ENCODE data around the gene CDK16. TPM values are rescaled to one million over a fixed set of nuclear protein-coding genes. Genes with fewer than 3 reads are reported as not detected.
"Not testable (repeated sequence)": the region's sequence is repeated elsewhere in the genome, so short reads cannot be mapped to it uniquely, and the experiment has no call there.

Gene CDK16
- total and polyA plus RNA-seq, 9 donors: 52.0 to 118 (median 101) TPM

DNA sequence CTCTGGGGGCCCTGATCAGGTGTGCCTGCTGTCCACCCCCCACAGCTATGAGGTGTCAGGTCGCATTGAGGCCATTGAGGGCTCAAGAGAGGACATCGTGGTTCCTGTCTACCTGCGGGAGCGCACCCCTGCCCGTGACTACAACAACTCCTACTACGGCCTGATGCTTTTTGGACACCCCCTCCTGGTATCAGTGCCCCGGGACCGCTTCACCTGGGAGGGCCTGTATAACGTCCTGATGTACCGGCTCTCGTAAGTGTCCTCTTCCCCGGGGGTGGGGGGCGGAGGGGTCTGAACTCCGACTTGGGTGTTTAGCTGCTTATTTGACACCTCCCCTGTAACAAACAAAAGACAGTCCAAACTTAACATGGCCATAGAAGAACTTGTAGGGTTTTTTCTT is 24.9 kb downstream of the CDK16 start:
- peaks cover 8% of the 10 kb centered on the region for H3K4me1 ChIP-seq (ENCODE audit: control insufficient read depth, insufficient read depth, low read length)
- H3K36me3 ChIP-seq (ENCODE audit: control insufficient read depth, insufficient read depth, low read length): peaks cover 78% of the 10 kb centered on the region
- H3K27me3 ChIP-seq (ENCODE audit: control insufficient read depth, insufficient read depth, low read length): peaks cover 73% of the 10 kb centered on the region
- no peak overlapping the region for H3K4me3 ChIP-seq (ENCODE audit: low read length)
- WGBS (ENCODE audit: insufficient coverage): 100% methylated on average over 1 of the region's 14 CpGs
- no peak overlapping the region for H3K27ac ChIP-seq (ENCODE audit: low read length)
- no peak for DNase-seq
- H3K9me3 ChIP-seq (replicated peaks; ENCODE audit: control insufficient read depth, low read depth, low read length): no peaks in the 10 kb centered on the region

- DNase-seq: no peak
- H3K9me3 ChIP-seq (replicated peaks; ENCODE audit: control insufficient read depth, low read depth, low read length): no peaks in the 10 kb centered on the region
These were observed 26.2 kb downstream of the CDK16 start for GRCh38 chrX:47244676-47245075.

DNA sequence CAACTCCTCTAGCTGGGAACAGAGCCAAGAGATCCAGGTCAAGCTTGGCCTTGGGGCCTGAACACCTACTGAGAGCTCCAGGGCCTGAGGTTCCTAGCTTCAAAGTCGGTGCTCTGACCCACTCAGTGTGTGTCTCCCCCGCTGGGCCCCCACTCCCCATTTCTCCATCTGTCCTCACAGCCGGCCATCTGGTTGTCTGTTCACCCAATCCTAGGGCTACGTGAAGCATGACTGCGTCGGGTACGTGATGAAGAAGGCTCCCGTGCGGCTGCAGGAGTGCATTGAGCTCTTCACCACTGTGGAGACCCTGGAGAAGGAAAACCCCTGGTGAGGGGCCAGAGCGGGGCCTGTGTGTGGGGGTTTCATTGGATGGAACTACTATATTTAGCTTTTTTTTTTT is 26.7 kb downstream of the CDK16 start:
- Histone ChIP-seq H3K27me3 (ENCODE audit: control insufficient read depth, insufficient read depth, low read length) (peaks cover 73% of the 10 kb centered on the region), H3K4me3 (ENCODE audit: low read length) (no peak overlapping the region), H3K4me1 (ENCODE audit: control insufficient read depth, insufficient read depth, low read length) (peaks cover 8% of the 10 kb centered on the region), H3K36me3 (ENCODE audit: control insufficient read depth, insufficient read depth, low read length) (peaks cover 72% of the 10 kb centered on the region), H3K27ac (ENCODE audit: low read length) (no peak overlapping the region), H3K9me3 (replicated peaks; ENCODE audit: control insufficient read depth, low read depth, low read length) (no peaks in the 10 kb centered on the region)
- WGBS (ENCODE audit: insufficient coverage): 82% methylated on average over 9 of the region's 10 CpGs
- DNase-seq: no peak

More at GRCh38 chrX:47244676-47245075, 26.2 kb downstream of the CDK16 start:
- peaks cover 76% of the 10 kb centered on the region for H3K36me3 ChIP-seq (ENCODE audit: control insufficient read depth, insufficient read depth, low read length)
- peaks cover 75% of the 10 kb centered on the region for H3K27me3 ChIP-seq (ENCODE audit: control insufficient read depth, insufficient read depth, low read length)
- WGBS (ENCODE audit: insufficient coverage): 75% methylated on average over 11 of the region's 16 CpGs
- peaks cover 8% of the 10 kb centered on the region for H3K4me1 ChIP-seq (ENCODE audit: control insufficient read depth, insufficient read depth, low read length)
- H3K27ac ChIP-seq (ENCODE audit: low read length): no peak overlapping the region
- H3K4me3 ChIP-seq (ENCODE audit: low read length): no peak overlapping the region

- peaks cover 51% of the 10 kb centered on the region for H3K36me3 ChIP-seq (ENCODE audit: control insufficient read depth, insufficient read depth, low read length)
- H3K4me1 ChIP-seq (ENCODE audit: control insufficient read depth, insufficient read depth, low read length): peaks cover 8% of the 10 kb centered on the region
- no peak overlapping the region for H3K27ac ChIP-seq (ENCODE audit: low read length)
- no peak for DNase-seq
- peaks cover 63% of the 10 kb centered on the region for H3K27me3 ChIP-seq (ENCODE audit: control insufficient read depth, insufficient read depth, low read length)
- no peak overlapping the region for H3K4me3 ChIP-seq (ENCODE audit: low read length)
- no peaks in the 10 kb centered on the region for H3K9me3 ChIP-seq (replicated peaks; ENCODE audit: control insufficient read depth, low read depth, low read length)
- 79% methylated on average over 19 of the region's 23 CpGs for WGBS (ENCODE audit: insufficient coverage)
These were observed 28.9 kb downstream of the CDK16 start for GRCh38 chrX:47247206-47247998.

GRCh38 chrX:47247999-47248320 is 29.5 kb downstream of the CDK16 start:
- no peak for DNase-seq
- peaks cover 47% of the 10 kb centered on the region for H3K36me3 ChIP-seq (ENCODE audit: control insufficient read depth, insufficient read depth, low read length)
- no peak overlapping the region for H3K4me3 ChIP-seq (ENCODE audit: low read length)
- no peak overlapping the region for H3K27ac ChIP-seq (ENCODE audit: low read length)
- 83% methylated on average over 11 of the region's 13 CpGs for WGBS (ENCODE audit: insufficient coverage)
- peaks cover 8% of the 10 kb centered on the region for H3K4me1 ChIP-seq (ENCODE audit: control insufficient read depth, insufficient read depth, low read length)
- H3K27me3 ChIP-seq (ENCODE audit: control insufficient read depth, insufficient read depth, low read length): peaks cover 63% of the 10 kb centered on the region
- H3K9me3 ChIP-seq (replicated peaks; ENCODE audit: control insufficient read depth, low read depth, low read length): peaks cover under 1% of the 10 kb centered on the region

DNA sequence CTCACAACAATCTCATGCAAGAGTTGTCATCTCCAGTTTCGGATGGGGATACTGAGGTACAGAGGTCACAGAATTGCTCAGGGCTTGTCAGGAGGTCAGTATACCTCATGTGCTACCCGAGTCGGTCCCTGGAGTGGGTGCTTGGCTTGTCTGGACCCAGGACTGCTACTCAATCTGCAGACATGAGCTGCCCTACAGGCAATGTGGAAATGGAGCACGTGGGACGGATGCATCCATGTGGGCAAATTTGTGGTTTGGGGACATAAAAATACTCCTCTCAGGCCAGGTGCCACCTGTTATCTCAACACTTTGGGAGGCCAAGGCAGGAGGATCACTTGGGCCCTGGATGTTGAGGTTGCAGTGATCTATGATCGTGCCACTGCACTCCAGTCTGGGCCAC is 30.1 kb downstream of the CDK16 start:
- peaks cover 2% of the 10 kb centered on the region for H3K9me3 ChIP-seq (replicated peaks; ENCODE audit: control insufficient read depth, low read depth, low read length)
- no peak for DNase-seq
- 88% methylated on average over 2 of the region's 6 CpGs for WGBS (ENCODE audit: insufficient coverage)
- no peak overlapping the region for H3K27ac ChIP-seq (ENCODE audit: low read length)
- H3K4me3 ChIP-seq (ENCODE audit: low read length): no peak overlapping the region
- peaks cover 60% of the 10 kb centered on the region for H3K27me3 ChIP-seq (ENCODE audit: control insufficient read depth, insufficient read depth, low read length)
- H3K36me3 ChIP-seq (ENCODE audit: control insufficient read depth, insufficient read depth, low read length): peaks cover 42% of the 10 kb centered on the region
- H3K4me1 ChIP-seq (ENCODE audit: control insufficient read depth, insufficient read depth, low read length): peaks cover 8% of the 10 kb centered on the region

- H3K27ac ChIP-seq (ENCODE audit: low read length): no peak overlapping the region
- H3K4me1 ChIP-seq (ENCODE audit: control insufficient read depth, insufficient read depth, low read length): peaks cover 2% of the 10 kb centered on the region
- H3K9me3 ChIP-seq (replicated peaks; ENCODE audit: control insufficient read depth, low read depth, low read length): peaks cover 2% of the 10 kb centered on the region
- H3K36me3 ChIP-seq (ENCODE audit: control insufficient read depth, insufficient read depth, low read length): peaks cover 38% of the 10 kb centered on the region
- no peak for DNase-seq
- H3K4me3 ChIP-seq (ENCODE audit: low read length): no peak overlapping the region
- H3K27me3 ChIP-seq (ENCODE audit: control insufficient read depth, insufficient read depth, low read length): peaks cover 57% of the 10 kb centered on the region
- WGBS (ENCODE audit: insufficient coverage): 80% methylated on average over 4 of the region's 6 CpGs
These were observed 31.5 kb downstream of the CDK16 start for GRCh38 chrX:47250017-47250347.

GRCh38 chrX:47257620-47258019 is 39.1 kb downstream of the CDK16 start:
- not testable (repeated sequence) for H3K27ac ChIP-seq (ENCODE audit: low read length); DNase-seq; H3K4me1 ChIP-seq (ENCODE audit: control insufficient read depth, insufficient read depth, low read length); H3K4me3 ChIP-seq (ENCODE audit: low read length); H3K36me3 ChIP-seq (ENCODE audit: control insufficient read depth, insufficient read depth, low read length); H3K9me3 ChIP-seq (replicated peaks; ENCODE audit: control insufficient read depth, low read depth, low read length)
- peaks cover 40% of the 10 kb centered on the region for H3K27me3 ChIP-seq (ENCODE audit: control insufficient read depth, insufficient read depth, low read length)
- WGBS (ENCODE audit: insufficient coverage): 88% methylated on average over 10 of the region's 12 CpGs

DNA sequence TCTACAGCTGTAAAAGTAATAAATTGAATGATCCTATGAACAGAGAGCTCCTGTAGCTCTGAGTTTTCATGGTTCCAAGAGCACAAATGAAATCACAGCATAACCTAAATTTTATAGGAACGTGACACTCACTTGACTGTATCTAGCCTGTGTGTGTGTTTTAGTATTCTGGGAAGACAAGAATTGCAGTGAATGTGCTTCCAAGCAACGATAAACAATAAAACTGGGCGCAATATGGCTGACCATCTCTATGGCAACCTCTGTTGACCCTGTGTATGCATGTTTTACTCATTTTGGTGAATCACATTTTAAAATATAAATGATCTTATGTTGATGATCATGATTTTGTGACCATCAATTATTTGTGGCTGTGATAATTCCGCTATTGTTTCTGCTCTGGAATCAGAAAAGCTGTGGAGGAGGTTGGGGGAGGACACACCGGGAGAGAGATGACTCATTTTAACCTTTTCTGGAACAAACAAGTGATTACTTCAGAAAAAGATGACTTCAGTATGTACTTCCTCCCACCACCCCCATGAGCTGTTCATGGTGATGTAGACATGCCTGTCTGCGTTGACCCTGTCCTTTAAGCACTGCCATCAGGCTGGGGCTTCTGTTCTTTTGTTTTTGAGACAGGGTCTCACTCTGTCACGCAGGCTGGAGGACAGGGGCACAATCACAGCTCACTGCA is 46.1 kb downstream of the CDK16 start:
- peaks cover 47% of the 10 kb centered on the region for H3K27me3 ChIP-seq (ENCODE audit: control insufficient read depth, insufficient read depth, low read length)
- H3K27ac ChIP-seq (ENCODE audit: low read length): peak overlapping the region; percentile 69
- peaks cover 3% of the 10 kb centered on the region for H3K4me1 ChIP-seq (ENCODE audit: control insufficient read depth, insufficient read depth, low read length)
- no peak overlapping the region for H3K4me3 ChIP-seq (ENCODE audit: low read length)
- 46% methylated on average over 2 of the region's 7 CpGs for WGBS (ENCODE audit: insufficient coverage)
- DNase-seq: peak; percentile 60
- no peaks in the 10 kb centered on the region for H3K36me3 ChIP-seq (ENCODE audit: control insufficient read depth, insufficient read depth, low read length)
- H3K9me3 ChIP-seq (replicated peaks; ENCODE audit: control insufficient read depth, low read depth, low read length): no peaks in the 10 kb centered on the region

DNA sequence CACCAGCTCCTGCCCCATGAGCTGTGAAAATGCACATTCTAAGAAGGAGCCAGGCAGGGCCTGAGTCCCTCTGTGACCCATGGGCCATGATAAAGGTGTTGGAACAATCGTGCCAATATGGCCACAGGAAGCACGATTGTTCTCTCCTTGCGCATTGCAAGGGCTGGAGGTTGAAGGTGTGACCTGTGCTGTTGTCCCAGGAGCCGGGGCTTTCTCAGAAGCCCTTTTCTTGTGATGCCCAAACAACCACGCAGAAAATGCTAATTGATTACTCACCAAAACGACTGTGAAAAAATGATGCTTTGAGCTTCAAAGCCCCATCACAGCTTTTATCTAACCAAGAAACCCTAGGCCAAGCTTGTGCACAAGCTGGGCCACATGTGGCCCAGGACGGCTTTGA is 48.2 kb downstream of the CDK16 start:
- Histone ChIP-seq H3K4me1 (ENCODE audit: control insufficient read depth, insufficient read depth, low read length) (peaks cover 3% of the 10 kb centered on the region), H3K36me3 (ENCODE audit: control insufficient read depth, insufficient read depth, low read length) (no peaks in the 10 kb centered on the region), H3K9me3 (replicated peaks; ENCODE audit: control insufficient read depth, low read depth, low read length) (no peaks in the 10 kb centered on the region), H3K27ac (ENCODE audit: low read length) (no peak overlapping the region), H3K4me3 (ENCODE audit: low read length) (no peak overlapping the region), H3K27me3 (ENCODE audit: control insufficient read depth, insufficient read depth, low read length) (peaks cover 44% of the 10 kb centered on the region)
- 55% methylated on average over 6 of the region's 7 CpGs for WGBS (ENCODE audit: insufficient coverage)
- no peak for DNase-seq

All from muscle of leg (tissue), 11 donors.